ENCODE results near the gene RHO. TPM values are rescaled to one million over a fixed set of nuclear protein-coding genes. Genes with fewer than 3 reads are reported as not detected.

Gene RHO
- total and polyA plus RNA-seq, 10 of the 15 experiments (the other 5 are each of a cell fraction or from before 2014, with no cell fraction given): not detected

GRCh38 chr3:129525341-129525968, 3.0 kb upstream of the RHO start (continued):
- no peak for TF ChIP-seq IRF5 (IDR thresholded peaks at IDR 0.05; ENCODE audit: borderline replicate concordance)
- TF ChIP-seq ZSCAN29 (IDR thresholded peaks at IDR 0.05): no peak
- TF ChIP-seq MEF2A (IDR thresholded peaks at IDR 0.05; ENCODE audit: insufficient read depth, low read depth, low read length): no peak
- no peak for TF ChIP-seq RBBP5 (conservative IDR thresholded peaks at IDR 0.05)

DNA sequence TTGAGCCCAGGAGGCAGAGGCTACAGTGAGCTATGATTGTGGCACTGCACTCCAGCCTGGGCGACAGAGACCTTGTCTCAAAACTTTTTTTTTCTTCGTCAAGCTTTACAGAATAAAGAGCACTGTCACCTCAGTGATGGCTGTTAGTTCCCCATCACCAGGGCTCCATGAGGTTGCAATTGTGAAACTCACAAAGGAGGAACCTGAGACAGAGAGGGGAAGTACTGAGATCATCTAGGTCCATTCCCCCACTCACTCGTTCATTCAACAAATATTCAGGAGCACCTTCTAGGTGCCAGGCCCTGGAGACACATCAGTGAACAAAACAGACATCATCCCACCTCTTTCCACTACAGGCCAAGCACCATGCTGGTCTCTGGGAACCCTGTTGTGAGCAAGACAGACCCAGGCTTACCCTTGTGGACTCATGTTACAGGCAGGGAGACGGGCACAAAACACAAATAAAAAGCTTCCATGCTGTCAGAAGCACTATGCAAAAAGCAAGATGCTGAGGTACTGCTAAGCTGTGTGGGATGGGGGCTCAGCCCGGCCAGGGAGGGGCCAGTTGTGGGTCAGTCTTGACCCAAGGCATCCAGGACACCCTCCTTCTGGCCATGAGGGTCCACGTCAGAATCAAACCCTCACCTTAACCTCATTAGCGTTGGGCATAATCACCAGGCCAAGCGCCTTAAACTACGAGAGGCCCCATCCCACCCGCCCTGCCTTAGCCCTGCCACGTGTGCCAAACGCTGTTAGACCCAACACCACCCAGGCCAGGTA, 2.1 kb upstream of the RHO start:
- Histone ChIP-seq H3K4me1 (ENCODE audit: control insufficient read depth, insufficient read depth, low read length) (peaks cover 12% of the 10 kb centered on the region), H3K9me3 (replicated peaks; ENCODE audit: control insufficient read depth, insufficient read depth, low read length) (no peaks in the 10 kb centered on the region), H2AFZ (ENCODE audit: control insufficient read depth, low read depth, low read length) (no peak overlapping the region), H3K9ac (ENCODE audit: control insufficient read depth, insufficient read depth, low read length) (no peak overlapping the region), H3K27ac (ENCODE audit: control insufficient read depth, insufficient read depth) (no peak overlapping the region), H3K4me3 (no peak overlapping the region), H3K79me2 (ENCODE audit: control insufficient read depth, insufficient read depth, low read length) (no peaks in the 10 kb centered on the region), H3K27me3 (replicated peaks in 1 of 2; ENCODE audit: control insufficient read depth in 2 of 2, insufficient read depth in 2 of 2, low read length in 1 of 2) (no peaks in the 10 kb centered on the region), H4K20me1 (ENCODE audit: control insufficient read depth, insufficient read depth) (no peaks in the 10 kb centered on the region), H3K36me3 (ENCODE audit: control insufficient read depth in 2 of 2, insufficient read depth in 2 of 2, low read length in 1 of 2) (no peaks in the 10 kb centered on the region), H3K4me2 (ENCODE audit: control insufficient read depth, insufficient read depth) (no peak overlapping the region; the same call in 1 of the 2 replicates)
- no TSS peak for BruUV-seq (replicated peaks)
- ATAC-seq: peak; percentile 99
- DNase-seq (ENCODE audit: low read depth, low spot score): peak; percentile 25
- SMC1A ChIA-PET (ENCODE audit: uncharacterized antibody, unreplicated experiment): interaction anchor here (1.0 to 3.6 kb wide), 5 partner anchors 9 to 143 kb away, joined by 3 to 11 read pairs (median 4); no protein-coding TSS in a partner anchor
- CTCF ChIA-PET: interaction anchor here (0.9 to 1.4 kb wide), 3 partner anchors 8 to 143 kb away, joined by 3 to 13 read pairs (median 5); no protein-coding TSS in a partner anchor
- WGBS (ENCODE audit: insufficient coverage, insufficient replicate concordance, low lambda C conversion rate, missing lambda C conversion rate): 51% methylated on average over 12 of the region's 12 CpGs
- FAIRE-seq: peak; percentile 80
- POLR2A ChIA-PET: interaction anchor here (0.6 to 1.0 kb wide), 3 partner anchors 28 to 248 kb away, joined by 3 to 5 read pairs (median 3); partner anchors contain the start of gene HMCES
- intact Hi-C loops (cut with micrococcal nuclease; ENCODE audit: unreplicated experiment) (no loop called here), in situ Hi-C loops (cut with MboI) (no loop called here)
- RAD21 ChIA-PET (ENCODE audit: unreplicated experiment): interaction anchor here (0.8 to 1.7 kb wide), 4 partner anchors 9 to 101 kb away, joined by 3 to 11 read pairs (median 5); partner anchors contain the start of genes IFT122 and MBD4
- TF ChIP-seq E2F8 (IDR thresholded peaks at IDR 0.05; ENCODE audit: low read depth, partially characterized antibody) (no peak), ATF7 (IDR thresholded peaks at IDR 0.05; ENCODE audit: low read depth) (peak; percentile 28; the same call in 1 of the 2 replicates), USF1 (IDR thresholded peaks at IDR 0.05; ENCODE audit: borderline replicate concordance, extremely low read length, insufficient read depth, low read depth, low read length) (no peak), ZNF384 (IDR thresholded peaks at IDR 0.05; ENCODE audit: borderline replicate concordance, low read depth, low read length) (peak; percentile 14; the same call in 1 of the 2 replicates), ZNF217 (IDR thresholded peaks at IDR 0.05) (no peak), MLLT1 (IDR thresholded peaks at IDR 0.05) (no peak), ZNF274 (IDR thresholded peaks at IDR 0.05; ENCODE audit: insufficient read depth, insufficient read length) (no peak), EP300 (IDR thresholded peaks at IDR 0.05; ENCODE audit: borderline replicate concordance in 1 of 2, control insufficient read depth in 1 of 2, low read depth in 2 of 2, low read length in 2 of 2) (0 out of 4 replicates have a peak, but pooled peaks of 1 of the 2 experiments have one; percentile 13), NBN (IDR thresholded peaks at IDR 0.05) (0 out of 2 replicates have a peak, but pooled peaks have one; percentile 31)

Measured in GM12878 (cell line).